ENCODE data around the gene STYXL1. TPM values are rescaled to one million over a fixed set of nuclear protein-coding genes. Genes with fewer than 3 reads are reported as not detected.

Gene STYXL1
- total RNA-seq, 1 donor from 2014 or later, result 56.1 TPM

DNA sequence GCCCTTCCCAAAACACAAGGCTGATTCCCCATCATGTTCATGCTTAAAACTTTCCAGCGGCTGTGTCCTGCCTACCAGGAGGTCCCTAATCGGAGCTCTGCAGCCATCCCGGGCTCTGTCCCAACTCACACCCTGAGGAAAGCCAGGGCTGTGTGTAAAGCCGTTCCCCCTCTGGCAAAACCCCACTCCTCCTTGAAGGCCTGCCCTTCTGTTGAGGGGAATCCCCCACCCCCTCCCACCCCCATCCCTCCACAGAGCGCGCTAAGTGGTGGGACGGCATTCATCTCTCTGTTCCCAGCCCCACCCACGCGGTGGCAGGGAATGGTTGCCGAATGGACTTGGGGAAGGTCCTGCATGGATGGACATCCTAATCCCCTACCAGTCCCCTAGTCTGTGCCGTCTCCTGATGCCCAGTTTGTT lies 52.7 kb downstream of the STYXL1 start:
- TF ChIP-seq EZH2 (IDR thresholded peaks at IDR 0.05), result no peak
- TF ChIP-seq EZH2phosphoT487 (IDR thresholded peaks at IDR 0.05), result no peak
- TF ChIP-seq, protein P1, sequence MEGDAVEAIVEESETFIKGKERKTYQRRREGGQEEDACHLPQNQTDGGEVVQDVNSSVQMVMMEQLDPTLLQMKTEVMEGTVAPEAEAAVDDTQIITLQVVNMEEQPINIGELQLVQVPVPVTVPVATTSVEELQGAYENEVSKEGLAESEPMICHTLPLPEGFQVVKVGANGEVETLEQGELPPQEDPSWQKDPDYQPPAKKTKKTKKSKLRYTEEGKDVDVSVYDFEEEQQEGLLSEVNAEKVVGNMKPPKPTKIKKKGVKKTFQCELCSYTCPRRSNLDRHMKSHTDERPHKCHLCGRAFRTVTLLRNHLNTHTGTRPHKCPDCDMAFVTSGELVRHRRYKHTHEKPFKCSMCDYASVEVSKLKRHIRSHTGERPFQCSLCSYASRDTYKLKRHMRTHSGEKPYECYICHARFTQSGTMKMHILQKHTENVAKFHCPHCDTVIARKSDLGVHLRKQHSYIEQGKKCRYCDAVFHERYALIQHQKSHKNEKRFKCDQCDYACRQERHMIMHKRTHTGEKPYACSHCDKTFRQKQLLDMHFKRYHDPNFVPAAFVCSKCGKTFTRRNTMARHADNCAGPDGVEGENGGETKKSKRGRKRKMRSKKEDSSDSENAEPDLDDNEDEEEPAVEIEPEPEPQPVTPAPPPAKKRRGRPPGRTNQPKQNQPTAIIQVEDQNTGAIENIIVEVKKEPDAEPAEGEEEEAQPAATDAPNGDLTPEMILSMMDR (IDR thresholded peaks at IDR 0.05), result no peak
- Histone ChIP-seq H3K4me2 (peak overlapping the region; percentile 92), H3K9me3 (ENCODE audit: low read depth) (no peaks in the 10 kb centered on the region), H4K20me1 (ENCODE audit: low read depth) (peaks cover 6% of the 10 kb centered on the region), H2AFZ (replicated peaks) (peak overlapping the region; percentile 33), H3F3A (ENCODE audit: low read depth) (peaks cover 25% of the 10 kb centered on the region), H3K4me1 (peaks cover 21% of the 10 kb centered on the region), H3K4me3 (peak overlapping the region; percentile 68), H3K79me2 (ENCODE audit: low read depth) (no peaks in the 10 kb centered on the region), H3K9ac (no peak overlapping the region), H3K27me3 (no peaks in the 10 kb centered on the region), H3K36me3 (no peaks in the 10 kb centered on the region), H3K27ac (peak overlapping the region; percentile 35)
- Mint-ChIP-seq H3K27ac (peak overlapping the region; percentile 66), H3K9me3 (peaks cover 2% of the 10 kb centered on the region), H3K36me3 (peaks cover 24% of the 10 kb centered on the region), H3K27me3 (ENCODE audit: insufficient read depth, low read depth) (peaks cover 15% of the 10 kb centered on the region), H3K4me1 (peaks cover 26% of the 10 kb centered on the region), H3K4me3 (peak overlapping the region; percentile 84)
- DNase-seq (ENCODE audit: low spot score), result peak; percentile 21

DNA sequence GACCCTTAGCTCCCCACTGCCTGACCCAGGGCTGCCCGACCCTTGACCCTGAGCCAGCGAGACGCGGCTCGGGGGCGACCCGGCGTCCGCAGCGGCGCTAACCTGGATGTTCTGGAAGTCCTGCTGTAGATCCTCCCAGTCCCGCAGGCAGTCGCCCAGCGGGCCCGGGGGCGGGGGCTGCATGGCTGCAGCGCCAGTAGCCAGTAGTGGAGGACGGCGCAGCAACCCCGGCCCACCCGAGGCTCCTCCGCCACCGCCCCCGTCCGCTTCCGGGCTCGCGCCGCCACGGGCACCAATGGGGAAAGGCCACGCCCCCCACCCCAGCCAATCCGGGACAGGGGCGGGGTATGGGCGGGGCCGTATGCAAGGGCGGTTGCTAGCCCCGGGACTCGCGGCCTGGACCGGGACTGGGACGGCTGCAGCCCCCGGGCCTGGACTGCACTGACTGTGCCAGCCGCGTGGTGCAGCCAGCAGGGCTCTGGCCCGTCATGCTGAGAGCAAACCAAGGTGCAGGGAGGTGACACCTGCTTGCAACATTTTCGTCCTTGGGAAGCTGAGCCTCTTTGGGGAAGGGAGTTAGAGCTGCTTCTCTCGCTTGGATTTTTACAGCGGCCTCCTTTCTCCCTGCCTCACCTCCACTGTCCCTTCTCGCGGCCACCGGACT lies 53.3 kb downstream of the STYXL1 start, which contains the start of gene TMEM120A:
TSS of gene TMEM120A (minus strand) at position 208 of the 664 bp plus-strand sequence. CDS start at position 183, 25 bp downstream.
- peak within 1 kb of the TSS; percentile 35 for H3K27ac ChIP-seq
- H3K9me3 Mint-ChIP-seq, result peaks cover 2% of the 10 kb centered on the region

DNA sequence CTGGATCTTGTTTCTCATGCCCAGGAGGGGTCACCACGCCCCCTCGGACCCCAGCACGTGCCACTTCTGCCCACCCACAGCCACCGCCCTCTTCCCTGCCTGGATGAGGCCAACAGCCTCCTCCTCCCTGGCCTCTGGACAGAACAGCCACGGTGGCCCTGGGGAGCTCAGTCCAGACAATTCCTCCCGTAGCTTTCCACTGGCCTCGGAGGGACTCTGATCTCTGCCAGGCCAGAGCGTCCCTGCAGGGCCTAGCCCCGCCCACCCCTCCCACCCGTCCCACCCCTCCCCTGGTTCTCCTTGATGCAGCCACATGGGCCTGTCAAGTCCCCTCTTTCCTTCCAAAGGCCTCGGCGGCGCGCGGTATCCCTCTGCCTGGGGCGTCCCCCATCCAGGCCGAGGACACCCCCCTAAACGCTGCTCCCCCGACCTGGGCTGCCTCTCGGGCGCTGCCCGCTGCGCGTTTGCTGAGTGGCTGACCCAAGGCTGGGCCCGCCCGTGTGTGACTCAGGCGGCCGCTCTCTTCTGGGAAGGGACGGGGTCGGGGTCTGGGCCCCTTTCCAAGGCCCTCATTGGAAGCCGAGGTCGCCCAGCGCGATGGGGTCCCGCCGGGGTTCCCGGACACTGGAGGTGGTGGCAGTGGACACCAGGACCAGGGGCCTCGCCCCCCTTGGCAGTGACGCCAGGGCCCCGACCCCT lies 54.0 kb downstream of the STYXL1 start:
- TF ChIP-seq, protein P1 (IDR thresholded peaks at IDR 0.05), result no peak
- H3K27ac ChIP-seq, result no peak overlapping the region

More for the DNA sequence above, 53.3 kb downstream of the STYXL1 start, which contains the start of gene TMEM120A:
- DNase-seq (ENCODE audit: low spot score), result peak; percentile 98
- H3K9me3 ChIP-seq (ENCODE audit: low read depth), result no peaks in the 10 kb centered on the region
- H3K4me3 ChIP-seq, result peak within 1 kb of the TSS; percentile 68
- H3K36me3 Mint-ChIP-seq, result peaks cover 27% of the 10 kb centered on the region
- no peaks in the 10 kb centered on the region for H3K36me3 ChIP-seq
- H3K4me1 Mint-ChIP-seq, result peaks cover 31% of the 10 kb centered on the region
- H3K27me3 Mint-ChIP-seq (ENCODE audit: insufficient read depth, low read depth), result peaks cover 19% of the 10 kb centered on the region
- no peaks in the 10 kb centered on the region for H3K27me3 ChIP-seq
- H3K79me2 ChIP-seq (ENCODE audit: low read depth), result no peaks in the 10 kb centered on the region
- H3K4me3 Mint-ChIP-seq, result peak within 1 kb of the TSS; percentile 84
- peaks cover 6% of the 10 kb centered on the region for H4K20me1 ChIP-seq (ENCODE audit: low read depth)
- H3F3A ChIP-seq (ENCODE audit: low read depth), result peaks cover 28% of the 10 kb centered on the region
- H3K9ac ChIP-seq, result no peak within 1 kb of the TSS
- peaks cover 22% of the 10 kb centered on the region for H3K4me1 ChIP-seq
- H3K27ac Mint-ChIP-seq, result peak within 1 kb of the TSS; percentile 66
- peak within 1 kb of the TSS; percentile 33 for H2AFZ ChIP-seq (replicated peaks)
- TF ChIP-seq EZH2 (IDR thresholded peaks at IDR 0.05), result no peak
- TF ChIP-seq, protein P1 (IDR thresholded peaks at IDR 0.05), result peak; percentile 14
- H3K4me2 ChIP-seq, result peak within 1 kb of the TSS; percentile 92

More for the DNA sequence above, 54.0 kb downstream of the STYXL1 start:
- peaks cover 24% of the 10 kb centered on the region for H3K36me3 Mint-ChIP-seq
- Histone ChIP-seq H3K9ac (no peak overlapping the region), H4K20me1 (ENCODE audit: low read depth) (peaks cover 6% of the 10 kb centered on the region), H2AFZ (replicated peaks) (peak overlapping the region; percentile 20), H3K4me2 (peak overlapping the region; percentile 92), H3K79me2 (ENCODE audit: low read depth) (no peaks in the 10 kb centered on the region), H3F3A (ENCODE audit: low read depth) (peaks cover 28% of the 10 kb centered on the region), H3K36me3 (no peaks in the 10 kb centered on the region), H3K9me3 (ENCODE audit: low read depth) (no peaks in the 10 kb centered on the region), H3K4me1 (peaks cover 27% of the 10 kb centered on the region), H3K27me3 (no peaks in the 10 kb centered on the region), H3K4me3 (peak overlapping the region; percentile 68)
- peak overlapping the region; percentile 83 for H3K4me3 Mint-ChIP-seq
- DNase-seq (ENCODE audit: low spot score), result peak; percentile 88
- peaks cover 2% of the 10 kb centered on the region for H3K9me3 Mint-ChIP-seq
- H3K27ac Mint-ChIP-seq, result no peak overlapping the region
- H3K27me3 Mint-ChIP-seq (ENCODE audit: insufficient read depth, low read depth), result peaks cover 19% of the 10 kb centered on the region
- H3K4me1 Mint-ChIP-seq, result peaks cover 32% of the 10 kb centered on the region

Data from neural progenitor cell (in vitro differentiated cells).